GM12872 (cell line): ENCODE results near the gene RBBP8.

ENCODE experiments used
- CTCF ChIP-seq: IDR thresholded peaks from 3 replicates; pipeline ENCODE4 v1.5.1; 2011; ENCODE audit warnings: low read depth, mild to moderate bottlenecking, low read length, moderate library complexity; ENCODE audit not compliant: insufficient read depth

RBBP8 gene

GRCh38 chr18:22946217-22946616 is 13.1 kb downstream of the RBBP8 start:
- TF ChIP-seq CTCF, result no peak

DNA sequence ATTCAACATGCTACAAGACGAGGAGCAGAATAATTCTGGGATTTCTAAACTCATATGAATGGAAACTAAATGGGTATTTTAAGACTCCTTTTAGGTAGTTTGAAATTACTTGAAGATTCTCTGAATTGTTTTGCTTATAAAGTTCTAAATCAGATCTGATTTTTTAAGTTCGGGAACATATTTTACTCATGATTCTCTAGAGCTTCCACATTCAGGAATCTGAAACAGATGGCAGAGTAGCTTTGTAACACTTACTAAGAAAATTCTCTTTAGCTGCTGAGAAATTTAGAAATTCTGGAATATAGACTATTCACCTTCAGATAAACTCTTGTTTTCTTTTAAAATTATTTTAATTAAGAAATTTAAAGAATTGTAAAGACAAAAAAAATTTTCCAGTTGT is 13.7 kb downstream of the RBBP8 start:
- no peak for TF ChIP-seq CTCF

GRCh38 chr18:22951823-22952222 is 18.7 kb downstream of the RBBP8 start:
- TF ChIP-seq CTCF, result no peak

DNA sequence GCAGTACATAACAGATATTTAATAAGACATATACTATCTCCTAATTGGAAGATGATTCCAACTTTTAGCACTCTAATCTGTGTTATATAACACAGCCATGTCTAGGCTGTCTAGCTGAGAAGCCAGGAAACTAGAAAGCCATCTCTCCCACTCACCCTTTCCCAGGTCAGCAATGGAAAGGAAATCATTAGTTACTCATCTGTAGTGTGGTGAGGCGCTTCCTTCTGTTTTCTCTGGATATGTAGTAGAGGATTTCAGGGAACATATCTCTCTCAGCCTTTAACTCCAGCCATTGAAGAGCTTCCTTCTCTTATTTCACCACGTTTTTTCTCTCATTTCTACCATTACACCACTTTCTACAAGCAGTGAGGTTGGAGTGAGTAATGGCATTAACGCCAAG is 19.4 kb downstream of the RBBP8 start:
- no peak for TF ChIP-seq CTCF

DNA sequence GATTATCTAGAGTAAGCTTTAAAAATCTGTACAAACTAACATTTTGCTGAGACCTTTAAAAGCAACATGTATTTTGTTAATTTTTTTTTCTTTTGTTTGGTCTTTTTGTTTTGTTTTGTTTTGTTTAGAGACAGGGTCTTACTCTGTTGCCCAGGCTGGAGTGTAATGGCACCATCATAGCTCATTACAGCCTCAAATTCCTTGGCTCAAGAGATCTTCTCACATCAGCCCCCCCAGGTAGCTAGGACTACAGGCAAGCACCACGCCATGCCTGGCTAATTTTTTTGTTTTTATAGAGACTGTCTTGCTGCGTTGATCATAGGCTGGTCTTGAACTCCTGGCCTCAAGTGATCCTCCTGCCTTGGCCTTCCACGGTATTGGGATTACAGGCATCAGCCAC is 23.1 kb downstream of the RBBP8 start:
- no peak for TF ChIP-seq CTCF

DNA sequence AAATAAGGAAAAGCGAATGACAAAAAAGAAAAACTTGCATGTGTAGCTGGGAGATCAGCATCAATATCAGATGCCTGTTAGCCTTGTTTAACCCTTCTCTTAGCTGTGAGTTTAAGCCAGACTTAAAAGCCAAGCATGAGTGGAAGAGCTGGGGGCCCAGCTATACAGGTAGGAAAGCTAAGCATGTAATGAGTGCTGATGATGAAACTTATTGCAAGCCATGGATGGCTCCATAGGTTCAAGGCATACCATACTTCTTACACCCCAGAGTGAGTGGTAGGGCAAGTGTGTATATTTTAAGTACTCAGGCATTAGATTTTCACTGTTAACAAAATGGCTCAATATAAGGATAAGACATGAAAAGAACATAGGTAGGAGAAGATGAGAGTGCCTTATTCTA is 28.0 kb downstream of the RBBP8 start:
- TF ChIP-seq CTCF, result no peak

- no peak for TF ChIP-seq CTCF
Measured at GRCh38 chr18:22962004-22962403, 28.9 kb downstream of the RBBP8 start.

DNA sequence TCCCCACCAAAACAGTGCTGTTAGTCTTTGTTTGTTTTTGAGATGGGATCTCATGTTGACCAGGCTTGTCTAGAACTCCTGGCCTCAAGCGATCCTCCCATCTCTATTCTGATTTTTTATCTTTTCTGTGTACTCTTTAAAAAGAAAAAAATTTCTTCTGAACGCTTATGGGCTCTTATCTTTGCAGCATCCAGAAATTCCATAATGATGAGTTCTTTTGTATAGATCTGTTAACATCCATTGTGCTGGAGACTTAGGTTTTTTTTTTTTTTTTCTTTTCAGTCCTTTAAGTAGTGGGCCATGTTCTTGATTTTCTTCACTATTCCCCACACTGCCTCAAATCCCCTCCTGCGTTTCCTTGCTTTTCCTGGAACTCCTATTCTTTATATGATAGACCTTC is 31.0 kb downstream of the RBBP8 start:
- TF ChIP-seq CTCF, result no peak
